ENCODE results near the gene TSHZ3.

- TF ChIP-seq CTCF (conservative IDR thresholded peaks at IDR 0.05; ENCODE audit: low read depth, low read length) (no peak), EZH2 (IDR thresholded peaks at IDR 0.05; ENCODE audit: borderline replicate concordance, low read depth, low read length, poor library complexity, severe bottlenecking) (no peak)
Observed at GRCh38 chr19:31372246-31372781, 23.1 kb upstream of the TSHZ3 start.
